H9 (cell line): Measurements from ENCODE around the gene NKX2-2. TPM values are rescaled to one million over a fixed set of nuclear protein-coding genes. Genes with fewer than 3 reads are reported as not detected.

Experiments used
- DNase-seq: peaks from one replicate; pipeline ENCODE4 v3.0.0-alpha.2; 2017
- H2AFZ ChIP-seq: one replicate; pipeline ENCODE4 v1.6.1; 2013; ENCODE audit warnings: mild to moderate bottlenecking, low read length, control low read depth, moderate library complexity
- H2AK5ac ChIP-seq: 2 replicates; pipeline ENCODE4 v1.6.1; 2013; ENCODE audit warnings: low read length, control low read depth, mixed read lengths; ENCODE audit not compliant: insufficient read length
- H2BK120ac ChIP-seq: one replicate; pipeline ENCODE4 v1.6.1; 2013; ENCODE audit warnings: low read depth, mild to moderate bottlenecking, low read length, control low read depth, inconsistent platforms; ENCODE audit not compliant: poor library complexity, severe bottlenecking
- H2BK12ac ChIP-seq: 2 replicates; pipeline ENCODE4 v1.6.1; 2013; ENCODE audit warnings: low read length, control low read depth, mixed read lengths, low read depth; ENCODE audit not compliant: insufficient read length
- H2BK15ac ChIP-seq: 2 replicates; pipeline ENCODE4 v1.6.1; 2013; ENCODE audit warnings: low read depth, low read length, control low read depth
- H2BK20ac ChIP-seq: one replicate; pipeline ENCODE4 v1.6.1; 2013; ENCODE audit warnings: low read depth, mild to moderate bottlenecking, low read length, control low read depth, inconsistent platforms; ENCODE audit not compliant: poor library complexity, severe bottlenecking
- H2BK5ac ChIP-seq: 2 replicates; pipeline ENCODE4 v1.6.1; 2013; ENCODE audit warnings: low read length, control low read depth, mixed read lengths; ENCODE audit not compliant: insufficient read length
- H3K14ac ChIP-seq: 2 replicates; pipeline ENCODE4 v1.6.1; 2013; ENCODE audit warnings: low read length, control low read depth; ENCODE audit not compliant: insufficient read depth
- H3K18ac ChIP-seq: 2 replicates; pipeline ENCODE4 v1.6.1; 2013; ENCODE audit warnings: low read depth, mild to moderate bottlenecking, mixed read lengths, low read length, control low read depth; ENCODE audit not compliant: insufficient read length
- H3K23ac ChIP-seq: 2 replicates; pipeline ENCODE4 v1.6.1; 2013; ENCODE audit warnings: low read length, control low read depth, mixed read lengths, low read depth; ENCODE audit not compliant: insufficient read length
- H3K23me2 ChIP-seq: 2 replicates; pipeline ENCODE4 v1.6.1; 2013; ENCODE audit warnings: low read depth, mild to moderate bottlenecking, mixed read lengths, low read length, control low read depth; ENCODE audit not compliant: insufficient read length, poor library complexity, severe bottlenecking
- H3K27ac ChIP-seq: 2 replicates; pipeline ENCODE4 v1.5.1; 2013; ENCODE audit warnings: low read length, control low read depth, mixed read lengths, low read depth; ENCODE audit not compliant: insufficient read length
- H3K27me3 ChIP-seq: 2 replicates; pipeline ENCODE4 v1.6.1; 2013; ENCODE audit warnings: low read length, control low read depth, inconsistent platforms; ENCODE audit not compliant: insufficient read depth
- H3K4ac ChIP-seq: 2 replicates; pipeline ENCODE4 v1.6.1; 2013; ENCODE audit warnings: low read depth, mild to moderate bottlenecking, control low read depth, inconsistent platforms, low read length, moderate library complexity
- H3K4me1 ChIP-seq: 2 replicates; pipeline ENCODE4 v1.6.1; 2013; ENCODE audit warnings: low read length, control low read depth, inconsistent platforms; ENCODE audit not compliant: insufficient read depth
- H3K4me2 ChIP-seq: 2 replicates; pipeline ENCODE4 v1.6.1; 2013; ENCODE audit warnings: low read length, control low read depth, mixed read lengths; ENCODE audit not compliant: insufficient read length, insufficient read depth
- H3K56ac ChIP-seq: 2 replicates; pipeline ENCODE4 v1.6.1; 2013; ENCODE audit warnings: low read depth, mild to moderate bottlenecking, mixed read lengths, low read length, control low read depth; ENCODE audit not compliant: insufficient read length
- H3K79me1 ChIP-seq: 2 replicates; pipeline ENCODE4 v1.6.1; 2013; ENCODE audit warnings: low read depth, mild to moderate bottlenecking, moderate library complexity, low read length, control low read depth, inconsistent platforms; ENCODE audit not compliant: insufficient read depth, poor library complexity, severe bottlenecking
- H3K79me2 ChIP-seq: 2 replicates; pipeline ENCODE4 v1.6.1; 2013; ENCODE audit warnings: low read length, control low read depth, inconsistent platforms; ENCODE audit not compliant: insufficient read depth
- H3K9ac ChIP-seq: 2 replicates; pipeline ENCODE4 v1.6.1; 2013; ENCODE audit warnings: low read length, control low read depth, mixed read lengths; ENCODE audit not compliant: insufficient read length; ENCODE audit errors: extremely low read depth
- H3K9me3 ChIP-seq: one replicate; pipeline ENCODE4 v1.6.1; 2013; ENCODE audit warnings: low read depth, low read length, inconsistent platforms; ENCODE audit not compliant: control insufficient read depth
- H3T11ph ChIP-seq: one replicate; pipeline ENCODE4 v1.6.1; 2013; ENCODE audit warnings: mild to moderate bottlenecking, low read length, control low read depth, inconsistent platforms
- H4K20me1 ChIP-seq: one replicate; pipeline ENCODE4 v1.6.1; 2013; ENCODE audit not compliant: control insufficient read depth, insufficient read length, insufficient read depth
- H4K5ac ChIP-seq: 2 replicates; pipeline ENCODE4 v1.6.1; 2013; ENCODE audit warnings: low read depth, mild to moderate bottlenecking, mixed read lengths, low read length, control low read depth; ENCODE audit not compliant: insufficient read length
- H4K8ac ChIP-seq: replicated peaks from 2 replicates; pipeline ENCODE4 v1.6.1; 2013; ENCODE audit warnings: low read length, control low read depth, mixed read lengths, low read depth; ENCODE audit not compliant: insufficient read length
- H4K91ac ChIP-seq: 2 replicates; pipeline ENCODE4 v1.6.1; 2013; ENCODE audit warnings: low read depth, mild to moderate bottlenecking, moderate library complexity, mixed read lengths, low read length, control low read depth; ENCODE audit not compliant: insufficient read length
- H3K27ac Mint-ChIP-seq, 3 experiments: 2 replicates in 2 of 3; 3 replicates in 1 of 3; pipeline ENCODE4 v1.8.0; 2020 to 2021; ENCODE audit warnings: mixed read lengths in 3 of 3, mild to moderate bottlenecking in 1 of 3, moderate library complexity in 1 of 3
- H3K27me3 Mint-ChIP-seq: 2 replicates; pipeline ENCODE4 v1.8.0; 2021; ENCODE audit warnings: low read depth, mild to moderate bottlenecking, moderate library complexity, mixed read lengths
- H3K36me3 Mint-ChIP-seq, 3 experiments: 2 replicates in 2 of 3; 3 replicates in 1 of 3; pipeline ENCODE4 v1.8.0; 2020 to 2021; ENCODE audit warnings: low read depth in 3 of 3, mixed read lengths in 3 of 3; ENCODE audit not compliant: insufficient read depth in 1 of 3
- H3K4me1 Mint-ChIP-seq, 2 experiments: 2 replicates each; pipeline ENCODE4 v1.8.0; 2020; ENCODE audit warnings: mixed read lengths in 2 of 2
- H3K4me3 Mint-ChIP-seq, 2 experiments: 2 replicates in 1 of 2; 3 replicates in 1 of 2; pipeline ENCODE4 v1.8.0; 2020 to 2021; ENCODE audit warnings: mild to moderate bottlenecking in 2 of 2, mixed read lengths in 2 of 2, moderate library complexity in 1 of 2
- H3K9me3 Mint-ChIP-seq, 2 experiments: 2 replicates in 1 of 2; 3 replicates in 1 of 2; pipeline ENCODE4 v1.8.0; 2020; ENCODE audit warnings: mild to moderate bottlenecking in 2 of 2, mixed read lengths in 2 of 2, moderate library complexity in 1 of 2
- CTCF ChIP-seq: fragments of 200-600 bp; sonication (generic); conservative IDR thresholded peaks from 3 replicates; pipeline ENCODE4 v1.8.0; 2021; ENCODE audit warnings: antibody characterized with exemption, mild to moderate bottlenecking
- WGBS: extraction: QIAGEN DNeasy Blood & Tissue Kit; methylation state at CpG from one replicate; pipeline ENCODE4 v1.1.7; 2013; ENCODE audit warnings: missing lambda C conversion rate, low lambda C conversion rate, mixed read lengths; ENCODE audit not compliant: insufficient read length; ENCODE audit errors: extremely low coverage; 5-methylcytosine and 5-hydroxymethylcytosine counted together
- total RNA-seq: library from RNA; stranded (reverse); gene quantifications from 2 replicates; pipeline ENCODE4 v1.2.1, GENCODE V29; 2021

NKX2-2 gene
- total RNA-seq, 1 experiment from 2014 or later: not detected

GRCh38 chr20:21464916-21465315 is 48.9 kb downstream of the NKX2-2 start:
- Histone ChIP-seq H3K27ac (no peak overlapping the region), H3K18ac (no peak overlapping the region), H3K79me1 (no peaks in the 10 kb centered on the region), H3K4me2 (no peak overlapping the region), H2BK120ac (no peak overlapping the region), H2BK15ac (no peak overlapping the region), H2BK5ac (no peak overlapping the region), H2AFZ (no peak overlapping the region), H2AK5ac (no peak overlapping the region), H4K5ac (no peak overlapping the region), H3K4ac (no peak overlapping the region), H3K79me2 (no peaks in the 10 kb centered on the region), H3K9ac (no peak overlapping the region), H4K8ac (no peak overlapping the region), H2BK12ac (no peak overlapping the region), H3K14ac (no peak overlapping the region), H3K4me1 (no peaks in the 10 kb centered on the region), H3K56ac (no peak overlapping the region), H4K91ac (no peak overlapping the region), H3K9me3 (no peaks in the 10 kb centered on the region), H3T11ph (no peak overlapping the region), H4K20me1 (no peaks in the 10 kb centered on the region), H3K23ac (no peak overlapping the region), H3K27me3 (no peaks in the 10 kb centered on the region), H3K23me2 (no peaks in the 10 kb centered on the region), H2BK20ac (no peak overlapping the region)
- no peak overlapping the region for H3K27ac Mint-ChIP-seq
- WGBS: no CpG with 5 or more reads among the region's 2 CpGs
- no peak overlapping the region for H3K4me3 Mint-ChIP-seq
- no peak for TF ChIP-seq CTCF
- no peaks in the 10 kb centered on the region for H3K36me3 Mint-ChIP-seq
- H3K4me1 Mint-ChIP-seq: no peaks in the 10 kb centered on the region
- DNase-seq: no peak
- H3K27me3 Mint-ChIP-seq: peaks cover 7% of the 10 kb centered on the region
- H3K9me3 Mint-ChIP-seq: no peaks in the 10 kb centered on the region

Other genes starting within 250 kb of the NKX2-2 start
- gene XRN2, start 210.7 kb downstream of the NKX2-2 start, total RNA-seq: 96.7 and 97.6 TPM in 2 replicates
- gene NKX2-4, start 116.5 kb downstream of the NKX2-2 start, total RNA-seq: 0.13 and 0.15 TPM in 2 replicates
- gene PAX1, start 191.6 kb upstream of the NKX2-2 start, total RNA-seq: not detected in 2 replicates